Measurements from ENCODE around the gene USP28.

The USP28 gene

DNA sequence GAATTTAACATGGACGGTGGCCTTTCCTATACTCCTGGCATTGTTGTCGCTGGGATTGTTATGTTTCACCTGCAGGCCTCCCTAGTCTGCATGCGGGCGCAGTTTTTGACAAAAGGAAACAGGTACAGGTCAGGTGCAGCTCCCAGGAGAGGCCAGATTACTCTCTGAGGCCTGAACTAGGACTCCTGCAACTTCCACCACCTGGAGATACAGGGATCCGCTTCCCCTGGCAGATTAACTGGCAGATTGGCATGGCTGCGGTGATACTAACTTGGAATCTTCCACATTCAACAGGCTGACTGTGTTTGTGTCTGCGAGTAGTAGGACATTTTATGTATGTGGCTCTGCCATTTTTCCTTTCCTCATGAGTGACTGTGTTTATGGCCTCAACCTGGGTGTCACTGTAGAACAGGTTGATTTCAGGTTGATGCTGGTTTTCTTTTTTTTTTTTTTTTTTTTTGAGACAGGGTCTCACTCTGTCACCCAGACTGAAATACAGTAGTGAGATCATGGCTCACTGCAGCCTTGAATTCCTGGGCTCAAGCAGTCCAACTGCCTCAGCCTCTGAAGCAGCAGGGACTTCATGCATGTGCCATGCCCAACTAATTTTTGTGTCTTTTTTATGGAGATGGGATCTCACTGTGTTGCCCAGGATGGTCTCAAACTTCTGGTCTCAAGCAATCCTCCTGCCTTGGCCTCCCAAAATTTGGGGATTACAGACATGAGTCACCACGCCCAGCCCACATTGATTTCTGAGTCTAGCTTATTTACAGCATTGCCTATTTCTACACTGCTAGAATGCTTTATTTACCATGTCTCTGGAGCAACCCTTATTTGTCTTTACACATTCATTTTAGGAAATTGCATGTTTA, 1.7 kb upstream of the USP28 start:
- DNase-seq = no peak

DNA sequence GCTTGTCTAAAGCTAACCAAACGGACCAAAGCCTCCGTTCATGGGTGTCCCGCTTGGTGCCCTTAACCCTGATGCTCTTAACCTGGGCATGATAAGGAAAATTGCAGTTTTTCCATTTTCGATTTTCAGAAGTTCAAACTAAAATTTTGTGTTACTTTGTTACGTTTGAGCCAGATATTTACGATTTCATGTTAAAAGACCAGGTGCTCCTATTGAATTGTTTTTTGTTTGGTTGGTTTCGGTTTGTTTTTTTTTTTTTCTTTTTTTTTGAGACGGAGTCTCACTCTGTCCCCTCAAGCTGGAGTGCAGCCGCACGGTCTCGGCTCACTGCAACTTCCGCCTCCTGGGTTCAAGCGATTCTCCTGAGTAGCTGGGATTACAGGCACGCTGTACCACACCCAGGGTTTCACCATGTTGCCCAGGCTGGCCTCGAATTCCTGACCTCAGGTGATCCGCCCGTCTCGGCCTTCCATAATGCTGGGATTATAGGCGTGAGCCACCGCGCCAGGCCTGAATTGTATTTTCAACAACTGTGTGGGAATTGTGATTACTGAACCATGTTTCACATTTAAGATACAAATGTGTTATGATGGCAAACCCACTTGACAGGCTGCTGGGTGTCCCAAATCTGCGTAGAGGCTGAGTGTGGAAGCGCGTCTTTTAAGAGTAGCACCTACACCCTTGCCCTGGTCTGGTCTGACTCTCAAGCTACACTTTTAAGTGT, 864 bp upstream of the USP28 start:
- DNase-seq = no peak

DNA sequence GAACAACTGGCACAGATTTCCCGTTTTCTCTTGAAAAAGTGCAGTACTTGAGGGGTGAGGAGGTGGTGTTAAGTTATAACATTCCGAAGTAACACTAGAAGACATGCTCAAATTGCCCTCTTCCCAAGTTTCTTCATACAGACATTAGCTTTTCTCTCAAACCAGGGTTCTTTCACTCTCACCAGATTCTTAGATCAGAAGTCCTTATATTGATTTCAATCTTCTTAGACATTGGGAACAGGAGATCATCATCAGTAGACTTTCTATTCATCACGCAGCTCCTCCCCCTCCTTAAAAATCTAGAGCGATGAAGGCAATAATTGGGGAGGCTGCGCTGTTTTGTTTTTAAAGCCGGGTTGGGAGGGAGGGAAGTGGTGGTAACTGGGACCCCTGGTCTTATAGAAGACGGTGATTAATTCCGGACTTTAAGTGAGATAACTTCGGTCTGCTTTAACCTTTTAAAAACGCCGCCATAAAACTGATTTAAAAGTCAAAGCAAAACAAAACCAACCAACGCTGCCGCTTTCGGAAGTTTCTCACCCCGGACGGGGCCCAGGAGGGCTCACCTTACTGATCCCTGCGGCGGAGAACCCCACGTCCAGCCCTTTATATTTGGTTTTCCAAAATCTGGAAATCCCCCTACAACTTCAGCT, 665 bp downstream of the USP28 start:
- peak in 2 of 3 donors; percentile 12 to 14 for DNase-seq

DNA sequence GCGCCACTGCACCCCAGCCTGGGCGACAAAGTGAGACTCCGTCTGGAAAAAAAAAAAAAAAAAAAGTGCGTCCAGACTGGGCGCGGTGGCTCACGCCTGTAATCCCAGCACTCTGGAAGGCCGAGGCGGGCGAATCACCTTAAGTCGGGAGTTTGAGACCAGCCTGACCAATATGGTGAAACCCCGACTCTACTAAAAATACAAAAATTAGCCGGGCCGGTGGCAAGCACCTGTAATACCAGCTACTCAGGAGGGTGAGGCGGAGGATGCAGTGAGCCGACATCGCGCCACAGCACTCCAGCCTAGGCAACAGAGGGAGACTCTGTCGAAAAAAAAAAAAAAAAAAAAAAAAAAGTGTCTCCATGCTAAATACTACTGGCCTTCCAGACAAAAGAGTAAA, 1.3 kb downstream of the USP28 start:
- no peak for DNase-seq

DNA sequence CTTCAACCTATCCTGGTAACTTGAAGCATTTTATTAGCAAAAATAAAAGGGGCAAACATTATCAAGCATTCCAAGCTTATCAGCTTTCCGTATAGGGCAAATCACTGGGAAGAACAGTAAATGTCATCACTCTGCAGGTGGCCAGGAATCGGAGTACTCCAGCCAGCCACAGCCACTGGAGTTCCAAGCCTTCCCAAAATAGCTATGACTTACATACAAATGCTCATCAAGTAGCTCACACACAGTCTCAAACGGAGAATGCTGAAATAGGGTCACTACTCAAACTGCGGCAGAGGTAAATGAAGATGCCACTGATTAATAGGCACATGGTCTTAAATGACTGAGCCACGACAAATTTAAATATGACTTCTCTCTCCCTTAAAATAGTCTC, 2.1 kb downstream of the USP28 start:
- DNase-seq = no peak

DNA sequence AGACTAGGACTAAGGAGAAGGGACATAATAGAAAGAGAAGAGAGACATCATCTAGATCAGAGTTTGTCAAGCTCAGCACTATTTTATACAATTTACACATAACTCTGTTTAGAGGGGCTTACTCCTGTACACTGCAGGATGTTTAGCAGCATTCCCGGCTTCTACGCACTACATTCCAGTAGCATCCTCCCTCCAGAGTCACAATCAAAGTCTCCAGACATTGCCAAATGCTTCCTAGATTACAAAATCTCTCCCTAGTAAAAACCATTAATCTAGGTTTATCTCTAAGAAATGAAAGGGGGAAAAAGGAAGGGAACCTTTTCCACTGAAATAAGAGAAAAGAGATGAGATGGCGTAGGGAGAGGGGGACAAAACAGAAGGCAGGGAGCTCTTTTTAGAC, 4.0 kb downstream of the USP28 start:
- no peak for DNase-seq

DNA sequence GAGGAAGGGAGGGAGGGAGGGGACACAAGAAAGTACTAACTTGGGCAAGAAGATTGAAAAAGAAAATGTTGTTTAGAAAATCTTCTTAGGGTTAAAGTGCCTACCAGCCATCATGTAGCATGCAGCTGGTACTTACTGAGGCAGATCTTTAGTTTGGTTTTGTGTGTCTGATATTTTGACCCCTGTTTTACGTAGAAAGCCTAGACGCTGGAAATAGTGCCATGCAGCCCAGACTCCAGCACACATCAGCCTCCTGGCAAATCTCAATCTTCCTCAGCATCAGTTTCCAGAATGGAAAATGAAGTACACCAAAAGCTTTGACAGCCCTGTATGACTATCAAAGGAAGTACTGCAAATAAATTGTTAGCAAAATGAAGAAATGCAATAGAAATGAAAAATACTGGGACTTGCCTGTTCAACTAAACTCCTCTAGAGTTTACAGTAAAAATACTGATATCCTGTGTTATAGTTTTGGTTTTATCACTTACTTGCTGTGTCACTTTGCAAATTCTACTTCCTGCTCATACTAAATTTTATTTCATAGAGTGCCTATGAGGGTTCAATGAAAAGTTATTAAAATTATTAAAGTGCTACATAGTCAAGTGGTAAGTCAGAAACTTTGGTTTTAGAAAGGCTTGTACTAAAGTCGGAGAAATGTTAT, 7.4 kb downstream of the USP28 start:
- no peak for DNase-seq

DNA sequence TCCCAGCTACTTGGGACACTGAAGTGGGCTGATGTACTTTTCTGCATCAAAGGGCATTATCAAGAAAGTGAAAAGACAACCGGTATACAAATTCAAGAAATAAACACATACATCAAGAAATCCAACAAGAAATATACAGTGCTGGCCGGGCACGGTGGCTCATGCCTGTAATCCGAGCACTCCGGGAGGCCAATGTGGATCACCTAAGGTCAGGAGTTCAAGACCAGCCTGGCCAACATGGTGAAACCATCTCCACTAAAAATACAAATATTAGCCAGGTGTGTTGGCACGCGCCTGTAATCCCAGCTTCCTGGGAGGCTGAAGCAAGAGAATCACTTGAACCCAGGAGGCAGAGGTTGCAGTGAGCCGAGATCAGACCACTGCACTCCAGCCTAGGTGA, 9.5 kb downstream of the USP28 start:
- no peak for DNase-seq

DNA sequence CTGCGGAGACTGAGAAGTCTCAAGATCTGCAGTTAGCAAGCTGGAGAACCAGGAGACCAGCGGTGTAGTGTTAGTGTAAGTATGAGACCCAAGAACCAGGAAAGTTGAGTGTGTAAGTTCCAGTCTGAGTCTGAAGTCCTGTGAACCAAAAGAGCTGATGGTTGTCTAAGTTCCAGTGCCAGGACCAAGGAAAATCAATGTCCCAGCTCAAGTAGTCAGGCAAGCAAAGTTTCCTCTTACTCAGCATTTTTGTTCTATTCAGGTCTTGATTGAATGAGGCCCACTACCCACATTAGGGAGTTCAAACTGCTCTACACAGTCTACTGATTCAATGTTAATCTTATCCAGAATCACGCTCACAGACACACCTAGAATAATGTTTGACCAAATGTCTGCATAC, 11.0 kb downstream of the USP28 start:
- DNase-seq = no peak

DNA sequence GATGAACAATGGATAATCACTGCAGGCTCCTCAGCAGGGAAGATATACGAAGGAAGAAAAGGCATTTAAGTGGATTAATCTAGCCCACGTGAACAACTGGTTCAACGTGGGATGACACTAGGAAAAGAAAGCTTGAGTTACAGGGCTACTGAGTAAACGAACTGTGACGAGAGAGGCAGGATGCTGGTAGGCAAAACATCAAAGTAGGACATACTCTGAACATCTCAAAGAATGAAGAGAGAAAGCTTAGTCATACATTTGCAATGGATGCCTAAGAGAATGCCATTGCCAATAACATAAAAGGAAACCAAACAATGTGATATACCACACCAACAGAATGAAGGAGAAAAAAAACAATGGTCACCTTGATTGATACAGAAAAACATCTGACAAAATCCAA, 12.9 kb downstream of the USP28 start:
- DNase-seq = no peak

DNA sequence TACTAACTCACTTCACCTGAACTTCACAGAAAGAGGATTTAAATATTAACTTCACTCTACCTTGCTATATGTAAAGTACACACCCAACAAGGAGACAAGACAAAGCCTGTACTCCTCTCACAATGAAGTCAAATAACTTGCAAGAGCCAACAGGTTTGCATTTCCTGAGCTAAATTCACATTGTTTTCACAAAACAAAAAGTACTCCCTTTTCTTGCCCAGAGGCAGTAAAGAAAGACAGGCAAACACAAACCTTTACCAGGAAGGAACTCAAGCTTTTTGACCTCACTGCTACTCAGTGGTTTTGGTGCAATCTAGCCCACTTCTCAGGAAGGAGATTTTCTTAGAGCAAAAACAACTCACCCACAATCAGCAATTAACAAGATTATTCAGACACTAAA, 15.7 kb downstream of the USP28 start:
- DNase-seq = no peak

DNA sequence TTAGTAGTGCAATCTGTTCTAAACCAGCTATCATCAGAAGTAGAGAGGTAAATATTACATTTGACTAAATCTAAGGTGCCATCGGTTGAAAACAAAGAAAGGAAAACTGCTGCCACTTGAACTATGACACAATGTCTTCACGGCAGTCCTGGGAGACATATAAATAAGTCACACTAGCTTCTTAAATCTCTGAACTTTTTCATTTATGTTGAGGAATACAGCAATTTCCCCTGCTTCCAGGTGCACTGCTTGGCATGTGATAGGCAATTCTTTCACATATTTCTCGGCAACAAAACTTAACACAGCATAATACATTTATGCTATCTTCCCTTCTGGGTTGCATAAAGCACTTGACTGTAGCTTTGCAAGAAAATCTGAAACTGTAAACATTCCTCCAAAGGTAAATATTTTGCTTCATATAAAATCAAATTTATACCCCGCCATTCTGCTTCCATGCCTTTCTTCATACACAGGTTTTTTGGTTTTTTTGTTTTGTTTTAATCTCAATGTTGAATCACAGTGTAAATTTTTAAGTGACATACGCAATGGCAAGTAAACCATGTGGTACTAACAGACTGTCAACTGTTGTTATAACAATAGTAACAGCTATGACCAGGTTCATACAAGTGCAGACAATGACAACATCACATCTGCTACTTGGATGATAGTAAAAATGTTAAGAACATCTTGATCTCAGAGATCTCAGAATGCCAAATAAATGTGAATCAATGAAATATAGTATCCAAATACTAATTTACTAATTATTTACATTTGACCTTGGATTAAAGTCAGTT, 18.2 kb downstream of the USP28 start:
- no peak for DNase-seq

DNA sequence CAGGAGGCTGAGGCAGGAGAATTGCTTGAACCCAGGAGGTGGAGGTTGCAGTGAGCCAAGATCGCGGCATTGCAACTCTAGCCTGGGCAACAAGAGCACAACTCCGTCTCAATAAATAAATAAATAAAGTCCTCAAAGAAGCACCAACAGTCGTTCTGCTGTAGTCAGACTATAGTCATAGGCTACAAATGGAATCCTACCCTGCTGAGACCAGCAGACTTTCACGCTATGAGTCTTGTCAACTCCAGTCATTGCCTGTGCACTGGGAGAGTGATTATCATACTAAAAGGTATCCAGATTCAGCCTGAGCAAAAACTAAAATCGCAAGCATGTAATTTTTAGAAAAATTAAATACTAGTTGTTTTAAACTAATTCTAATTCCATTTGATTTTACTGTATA, 19.6 kb downstream of the USP28 start:
- no peak for DNase-seq

DNA sequence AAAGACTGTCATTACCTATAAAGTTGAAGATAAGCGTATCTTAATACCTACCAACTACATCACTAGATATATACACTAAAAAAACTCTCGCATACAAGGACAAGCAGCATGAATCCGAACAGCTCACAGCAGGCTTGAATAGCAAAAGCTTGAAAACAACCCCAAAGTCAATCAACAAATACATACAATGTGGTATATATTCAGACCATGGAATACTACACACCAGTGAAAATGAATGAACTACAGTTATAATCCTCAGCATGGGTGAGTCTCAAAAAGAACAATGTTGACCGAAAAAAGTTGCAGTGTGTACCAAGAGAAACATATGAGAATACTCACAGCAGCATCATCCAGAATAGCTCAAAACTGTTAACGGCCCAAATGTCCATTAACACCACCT, 25.2 kb downstream of the USP28 start:
- no peak for DNase-seq

DNA sequence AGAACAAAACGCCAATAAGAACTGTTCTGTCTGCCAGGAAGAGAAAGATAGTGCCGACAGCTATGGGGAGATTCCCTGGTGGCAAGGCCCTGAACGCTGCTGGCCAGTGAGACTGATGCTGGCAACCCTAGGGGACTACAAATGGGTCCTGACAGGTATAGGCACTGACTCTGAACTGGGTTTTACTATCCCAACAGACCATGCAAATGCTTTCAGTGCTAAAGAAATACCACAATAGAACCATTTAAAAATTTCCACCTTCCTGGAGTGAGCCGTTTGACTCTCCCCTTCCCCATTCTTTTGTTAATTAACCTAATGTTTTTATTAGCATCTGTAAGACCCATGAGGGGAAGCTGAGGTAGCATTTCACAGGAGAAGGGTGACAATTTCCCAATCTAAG, 25.7 kb downstream of the USP28 start:
- DNase-seq = no peak

DNA sequence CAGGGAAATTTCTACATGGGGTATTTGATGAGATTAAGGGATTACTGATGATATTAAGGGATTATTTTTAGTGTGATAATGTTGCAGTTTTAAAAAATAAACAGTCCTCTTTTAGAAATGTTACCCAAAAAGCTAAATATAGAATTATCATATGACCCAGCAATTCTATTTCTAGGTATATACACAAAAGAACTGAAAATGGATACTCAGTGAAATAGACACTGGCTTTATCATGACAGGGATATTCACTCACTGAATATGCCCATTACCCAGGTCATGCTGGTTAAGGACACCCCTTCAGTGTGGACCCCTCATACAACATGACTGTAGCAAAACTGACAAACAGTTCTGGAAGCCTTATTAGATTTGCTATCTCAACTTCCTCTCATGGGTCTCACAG, 27.8 kb downstream of the USP28 start:
- no peak for DNase-seq

DNA sequence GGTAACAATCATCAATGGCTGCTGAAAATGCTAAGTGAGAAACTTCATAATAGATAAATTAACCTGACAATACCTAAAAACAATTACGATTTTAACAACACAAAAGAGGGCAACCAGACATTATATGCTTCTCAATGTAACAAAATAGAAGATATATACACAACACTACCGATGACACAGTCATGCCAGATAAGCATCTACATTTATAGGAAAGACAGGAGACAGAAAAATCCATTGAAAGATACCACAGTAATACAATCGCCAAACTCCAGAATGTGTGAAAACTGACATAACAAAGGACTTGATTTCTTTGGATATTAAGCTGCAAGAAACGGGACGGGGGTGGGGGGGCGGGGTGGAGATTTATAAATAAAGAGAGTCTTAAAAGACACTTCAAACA, 28.3 kb downstream of the USP28 start:
- no peak for DNase-seq

DNA sequence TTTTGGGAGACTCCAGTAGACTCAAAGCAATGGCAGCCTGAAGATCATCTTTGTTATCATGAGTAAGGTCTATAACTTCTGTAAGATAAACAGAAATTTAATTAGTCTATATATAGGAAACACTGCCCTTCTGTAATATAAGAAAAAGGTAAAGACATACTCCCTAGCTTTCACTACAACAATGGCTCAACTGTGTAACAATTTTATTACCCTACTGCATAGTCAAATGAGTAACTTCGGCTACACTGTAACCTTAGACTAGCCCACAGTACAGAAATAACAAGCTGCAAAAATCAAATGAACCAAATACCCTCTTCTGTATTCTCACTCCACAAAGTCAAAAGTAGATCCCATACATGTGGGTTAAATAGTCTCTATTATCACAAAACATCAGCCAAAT, 33.7 kb downstream of the USP28 start:
- no peak for DNase-seq

DNA sequence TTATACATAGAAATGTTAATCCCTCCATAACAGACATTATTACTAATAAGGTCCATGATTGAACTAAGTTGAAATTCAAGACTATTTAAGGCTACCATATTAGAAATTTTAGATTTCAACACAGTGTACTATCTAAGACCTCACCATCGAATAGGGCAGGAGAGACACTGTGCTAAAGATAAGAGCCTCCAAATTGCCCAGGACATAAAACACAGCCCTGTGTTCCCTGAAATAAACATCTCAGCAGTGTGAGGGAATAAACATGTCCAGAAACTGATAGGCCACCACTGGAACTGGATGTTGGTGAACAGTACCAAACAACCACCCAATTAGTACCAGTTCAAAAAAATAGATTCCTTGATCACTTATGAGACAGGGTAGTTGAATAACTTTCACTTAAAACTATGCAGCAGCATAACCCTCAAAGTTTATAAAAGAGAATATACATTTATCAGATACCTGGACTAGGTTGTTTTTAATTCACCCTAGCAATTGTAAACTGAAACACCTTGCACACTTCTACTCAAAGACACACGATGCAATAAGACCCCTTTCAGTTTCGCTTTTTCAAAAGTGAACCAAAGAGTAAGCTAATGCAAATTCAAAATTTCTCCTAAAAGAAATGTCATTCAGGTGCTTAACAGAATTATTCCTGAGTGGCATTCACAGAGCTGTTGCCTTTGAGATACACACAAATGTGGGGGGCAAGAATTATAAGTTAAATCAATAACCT, 34.3 kb downstream of the USP28 start:
- no peak for DNase-seq

DNA sequence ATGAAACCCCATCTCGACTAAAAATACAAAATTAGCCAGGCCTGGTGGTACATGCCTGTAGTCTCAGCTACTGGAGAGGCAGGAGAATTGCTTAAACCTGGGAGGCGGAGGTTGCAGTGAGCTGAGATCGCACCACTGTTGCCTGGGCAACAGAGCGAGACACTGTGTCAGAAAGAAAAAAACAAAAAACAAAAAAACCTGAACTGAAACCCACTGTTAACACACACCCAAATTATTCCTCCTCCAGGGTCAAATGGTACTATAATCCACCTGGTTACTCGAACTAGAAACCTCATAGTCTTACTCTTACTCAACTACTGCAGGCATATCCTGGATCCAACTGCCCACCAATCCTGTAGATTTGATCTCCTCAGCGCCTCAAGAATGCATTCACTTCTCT, 35.5 kb downstream of the USP28 start:
- no peak for DNase-seq

DNA sequence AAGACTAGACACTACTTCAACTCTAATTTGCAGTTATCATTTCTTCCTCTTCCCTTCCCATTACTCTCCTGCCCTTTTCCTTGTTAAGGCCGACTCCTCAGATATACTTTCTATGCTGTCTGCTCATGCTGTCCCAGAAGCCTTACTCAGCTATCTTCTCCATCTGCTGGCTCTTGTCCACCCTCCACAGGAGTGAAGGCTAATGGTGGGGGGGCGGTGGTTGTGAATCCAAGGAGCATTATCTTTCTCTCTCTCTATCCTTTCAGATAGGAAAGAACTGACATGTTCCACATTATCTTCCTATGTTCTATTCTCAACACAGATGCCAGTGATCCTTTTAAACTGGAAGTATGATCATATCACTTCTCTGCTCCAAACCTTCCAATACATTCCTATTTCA, 37.4 kb downstream of the USP28 start:
- DNase-seq = no peak

DNA sequence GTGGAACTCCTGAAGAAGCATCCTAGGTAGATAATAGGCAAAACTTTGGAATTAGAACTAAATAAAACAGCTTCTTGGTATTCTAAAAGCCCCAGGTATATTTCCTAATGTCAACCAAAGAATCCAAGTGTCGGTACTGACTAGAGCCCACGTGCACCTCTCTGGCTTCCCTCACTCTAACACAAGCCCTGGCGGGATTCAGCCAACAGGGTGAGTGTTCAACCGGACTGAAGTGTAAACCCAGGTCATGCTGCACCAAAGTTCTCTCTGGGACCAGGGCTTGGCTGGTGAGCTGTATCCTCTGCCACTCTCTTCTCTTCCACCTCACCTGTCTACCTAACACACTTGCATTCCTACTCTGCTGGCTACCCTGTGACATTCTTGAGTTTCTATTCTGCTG, 40.1 kb downstream of the USP28 start:
- no peak for DNase-seq

All from suppressor macrophage treated with lipopolysaccharide for 1 hour (primary cell).